ENCODE data around the gene PMEPA1. TPM values are rescaled to one million over a fixed set of nuclear protein-coding genes. Genes with fewer than 3 reads are reported as not detected.
A peak's percentile ranks its signal among the peaks of the same experiment; 100 is the strongest.

The PMEPA1 gene
- total RNA-seq, 1 donor from 2014 or later: 61.3 TPM

- H3K4me3 Mint-ChIP-seq (ENCODE audit: unreplicated experiment): no peak overlapping the region
- peaks cover 40% of the 10 kb centered on the region for H3K36me3 Mint-ChIP-seq (ENCODE audit: low read depth, unreplicated experiment)
- no peak overlapping the region for H3K27ac Mint-ChIP-seq (ENCODE audit: unreplicated experiment)
- peaks cover 13% of the 10 kb centered on the region for H3K27me3 Mint-ChIP-seq (ENCODE audit: unreplicated experiment)
- peaks cover 81% of the 10 kb centered on the region for H3K4me1 Mint-ChIP-seq (ENCODE audit: unreplicated experiment)
- no peak for TF ChIP-seq CTCF (IDR thresholded peaks at IDR 0.05; ENCODE audit: unreplicated experiment)
- DNase-seq (ENCODE audit: low spot score): no peak
- H3K9me3 Mint-ChIP-seq (ENCODE audit: unreplicated experiment): no peaks in the 10 kb centered on the region
Observed at GRCh38 chr20:57682184-57683101, 27.4 kb downstream of the PMEPA1 start.

GRCh38 chr20:57680934-57681914 is 28.6 kb downstream of the PMEPA1 start:
- Mint-ChIP-seq H3K9me3 (ENCODE audit: unreplicated experiment) (no peaks in the 10 kb centered on the region), H3K27ac (ENCODE audit: unreplicated experiment) (no peak overlapping the region)
- no peak for TF ChIP-seq CTCF (IDR thresholded peaks at IDR 0.05; ENCODE audit: unreplicated experiment)

GRCh38 chr20:57680131-57680716 is 29.6 kb downstream of the PMEPA1 start:
- H3K4me3 Mint-ChIP-seq (ENCODE audit: unreplicated experiment): no peak overlapping the region
- TF ChIP-seq CTCF (IDR thresholded peaks at IDR 0.05; ENCODE audit: unreplicated experiment): no peak
- no peak for DNase-seq (ENCODE audit: low spot score)
- H3K36me3 Mint-ChIP-seq (ENCODE audit: low read depth, unreplicated experiment): peaks cover 32% of the 10 kb centered on the region
- H3K9me3 Mint-ChIP-seq (ENCODE audit: unreplicated experiment): no peaks in the 10 kb centered on the region
- H3K4me1 Mint-ChIP-seq (ENCODE audit: unreplicated experiment): peaks cover 78% of the 10 kb centered on the region
- peaks cover 16% of the 10 kb centered on the region for H3K27me3 Mint-ChIP-seq (ENCODE audit: unreplicated experiment)
- H3K27ac Mint-ChIP-seq (ENCODE audit: unreplicated experiment): no peak overlapping the region

More at GRCh38 chr20:57680934-57681914, 28.6 kb downstream of the PMEPA1 start:
- Mint-ChIP-seq H3K36me3 (ENCODE audit: low read depth, unreplicated experiment) (peaks cover 36% of the 10 kb centered on the region), H3K4me3 (ENCODE audit: unreplicated experiment) (peak overlapping the region; percentile 47), H3K4me1 (ENCODE audit: unreplicated experiment) (peaks cover 81% of the 10 kb centered on the region), H3K27me3 (ENCODE audit: unreplicated experiment) (peaks cover 14% of the 10 kb centered on the region)
- no peak for DNase-seq (ENCODE audit: low spot score)

DNA sequence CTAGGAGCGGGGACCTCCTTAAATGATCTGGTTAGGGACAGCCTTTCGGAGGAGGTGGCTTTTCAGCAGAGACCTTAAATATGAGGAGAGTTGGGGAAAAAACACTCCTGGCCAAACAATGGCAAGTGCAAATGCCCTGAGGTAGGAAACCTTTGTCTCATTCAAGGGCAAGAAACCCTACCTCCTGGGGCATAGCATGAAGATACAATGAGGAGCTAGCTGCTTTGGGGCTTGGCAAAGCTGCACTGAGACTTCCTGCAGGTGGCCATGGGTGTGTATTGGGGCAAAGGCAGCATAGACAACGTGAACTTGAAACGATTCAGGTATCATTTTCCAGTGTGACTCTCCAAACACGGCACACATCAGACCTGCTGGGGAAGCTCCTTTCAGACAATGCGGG is 30.7 kb downstream of the PMEPA1 start:
- no peak for DNase-seq (ENCODE audit: low spot score)
- no peak overlapping the region for H3K27ac Mint-ChIP-seq (ENCODE audit: unreplicated experiment)
- peaks cover 75% of the 10 kb centered on the region for H3K4me1 Mint-ChIP-seq (ENCODE audit: unreplicated experiment)

More for the DNA sequence above, 30.7 kb downstream of the PMEPA1 start:
- peaks cover 14% of the 10 kb centered on the region for H3K27me3 Mint-ChIP-seq (ENCODE audit: unreplicated experiment)
- H3K36me3 Mint-ChIP-seq (ENCODE audit: low read depth, unreplicated experiment): peaks cover 32% of the 10 kb centered on the region
- H3K4me3 Mint-ChIP-seq (ENCODE audit: unreplicated experiment): no peak overlapping the region
- no peak for TF ChIP-seq CTCF (IDR thresholded peaks at IDR 0.05; ENCODE audit: unreplicated experiment)
- no peaks in the 10 kb centered on the region for H3K9me3 Mint-ChIP-seq (ENCODE audit: unreplicated experiment)
